ENCODE measurements around the gene POU3F3.

GRCh38 chr2:104870100-104870975 is 16.4 kb downstream of the POU3F3 start:
- no peak for TF ChIP-seq POLR2AphosphoS5 (IDR thresholded peaks at IDR 0.05; ENCODE audit: low read depth, low read length)
- TF ChIP-seq, protein P1, sequence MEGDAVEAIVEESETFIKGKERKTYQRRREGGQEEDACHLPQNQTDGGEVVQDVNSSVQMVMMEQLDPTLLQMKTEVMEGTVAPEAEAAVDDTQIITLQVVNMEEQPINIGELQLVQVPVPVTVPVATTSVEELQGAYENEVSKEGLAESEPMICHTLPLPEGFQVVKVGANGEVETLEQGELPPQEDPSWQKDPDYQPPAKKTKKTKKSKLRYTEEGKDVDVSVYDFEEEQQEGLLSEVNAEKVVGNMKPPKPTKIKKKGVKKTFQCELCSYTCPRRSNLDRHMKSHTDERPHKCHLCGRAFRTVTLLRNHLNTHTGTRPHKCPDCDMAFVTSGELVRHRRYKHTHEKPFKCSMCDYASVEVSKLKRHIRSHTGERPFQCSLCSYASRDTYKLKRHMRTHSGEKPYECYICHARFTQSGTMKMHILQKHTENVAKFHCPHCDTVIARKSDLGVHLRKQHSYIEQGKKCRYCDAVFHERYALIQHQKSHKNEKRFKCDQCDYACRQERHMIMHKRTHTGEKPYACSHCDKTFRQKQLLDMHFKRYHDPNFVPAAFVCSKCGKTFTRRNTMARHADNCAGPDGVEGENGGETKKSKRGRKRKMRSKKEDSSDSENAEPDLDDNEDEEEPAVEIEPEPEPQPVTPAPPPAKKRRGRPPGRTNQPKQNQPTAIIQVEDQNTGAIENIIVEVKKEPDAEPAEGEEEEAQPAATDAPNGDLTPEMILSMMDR (IDR thresholded peaks at IDR 0.05) = no peak
- TF ChIP-seq, protein P2, sequence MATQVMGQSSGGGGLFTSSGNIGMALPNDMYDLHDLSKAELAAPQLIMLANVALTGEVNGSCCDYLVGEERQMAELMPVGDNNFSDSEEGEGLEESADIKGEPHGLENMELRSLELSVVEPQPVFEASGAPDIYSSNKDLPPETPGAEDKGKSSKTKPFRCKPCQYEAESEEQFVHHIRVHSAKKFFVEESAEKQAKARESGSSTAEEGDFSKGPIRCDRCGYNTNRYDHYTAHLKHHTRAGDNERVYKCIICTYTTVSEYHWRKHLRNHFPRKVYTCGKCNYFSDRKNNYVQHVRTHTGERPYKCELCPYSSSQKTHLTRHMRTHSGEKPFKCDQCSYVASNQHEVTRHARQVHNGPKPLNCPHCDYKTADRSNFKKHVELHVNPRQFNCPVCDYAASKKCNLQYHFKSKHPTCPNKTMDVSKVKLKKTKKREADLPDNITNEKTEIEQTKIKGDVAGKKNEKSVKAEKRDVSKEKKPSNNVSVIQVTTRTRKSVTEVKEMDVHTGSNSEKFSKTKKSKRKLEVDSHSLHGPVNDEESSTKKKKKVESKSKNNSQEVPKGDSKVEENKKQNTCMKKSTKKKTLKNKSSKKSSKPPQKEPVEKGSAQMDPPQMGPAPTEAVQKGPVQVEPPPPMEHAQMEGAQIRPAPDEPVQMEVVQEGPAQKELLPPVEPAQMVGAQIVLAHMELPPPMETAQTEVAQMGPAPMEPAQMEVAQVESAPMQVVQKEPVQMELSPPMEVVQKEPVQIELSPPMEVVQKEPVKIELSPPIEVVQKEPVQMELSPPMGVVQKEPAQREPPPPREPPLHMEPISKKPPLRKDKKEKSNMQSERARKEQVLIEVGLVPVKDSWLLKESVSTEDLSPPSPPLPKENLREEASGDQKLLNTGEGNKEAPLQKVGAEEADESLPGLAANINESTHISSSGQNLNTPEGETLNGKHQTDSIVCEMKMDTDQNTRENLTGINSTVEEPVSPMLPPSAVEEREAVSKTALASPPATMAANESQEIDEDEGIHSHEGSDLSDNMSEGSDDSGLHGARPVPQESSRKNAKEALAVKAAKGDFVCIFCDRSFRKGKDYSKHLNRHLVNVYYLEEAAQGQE (IDR thresholded peaks at IDR 0.05; ENCODE audit: insufficient read depth in 1 of 2, low read depth in 2 of 2, low read length in 1 of 2) = no peak
- TF ChIP-seq TCF7L2 (IDR thresholded peaks at IDR 0.05; ENCODE audit: low read depth, low read length) = no peak
- no peak for TF ChIP-seq SIN3A (IDR thresholded peaks at IDR 0.05; ENCODE audit: borderline replicate concordance, insufficient read depth, low read depth, low read length)

Data from Panc1 (cell line).